Stimulated activated CD8-positive, alpha-beta memory T cell treated with anti-CD3 and anti-CD28 coated beads, Interleukin-7, amount 100 ng/mL, for 4 hours (primary cell): ENCODE measurements around the gene LZIC.

Source experiments
- DNase-seq, 2 donors: peaks; one replicate each; pipeline ENCODE4 v3.0.0-alpha.2; 2020; ENCODE audit warnings: low read depth in 2 of 2

The LZIC gene

GRCh38 chr1:9886092-9886742 lies 57.0 kb downstream of the LZIC start:
- DNase-seq = no peak

GRCh38 chr1:9884805-9885204 lies 58.4 kb downstream of the LZIC start:
- DNase-seq = no peak

GRCh38 chr1:9883585-9884449 lies 59.4 kb downstream of the LZIC start:
- DNase-seq = no peak

DNA sequence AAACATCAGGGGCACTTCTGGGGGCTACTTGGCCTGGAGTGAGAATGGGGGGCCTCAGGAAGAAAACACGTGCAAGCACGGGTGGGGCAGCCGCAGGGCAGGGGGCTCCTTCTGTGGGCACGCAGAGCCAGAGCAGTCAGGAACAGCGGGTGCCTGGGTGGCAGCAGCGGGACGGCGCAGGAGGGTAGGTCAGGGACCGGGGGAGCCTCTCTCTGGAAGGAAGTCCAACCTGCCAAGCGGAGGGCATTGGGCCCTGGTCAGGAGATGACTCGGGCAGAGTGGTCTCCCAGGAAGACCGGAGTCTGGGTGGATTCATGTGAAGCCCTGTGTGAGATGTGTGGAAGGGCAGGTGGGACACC lies 60.3 kb downstream of the LZIC start:
- no peak for DNase-seq

DNA sequence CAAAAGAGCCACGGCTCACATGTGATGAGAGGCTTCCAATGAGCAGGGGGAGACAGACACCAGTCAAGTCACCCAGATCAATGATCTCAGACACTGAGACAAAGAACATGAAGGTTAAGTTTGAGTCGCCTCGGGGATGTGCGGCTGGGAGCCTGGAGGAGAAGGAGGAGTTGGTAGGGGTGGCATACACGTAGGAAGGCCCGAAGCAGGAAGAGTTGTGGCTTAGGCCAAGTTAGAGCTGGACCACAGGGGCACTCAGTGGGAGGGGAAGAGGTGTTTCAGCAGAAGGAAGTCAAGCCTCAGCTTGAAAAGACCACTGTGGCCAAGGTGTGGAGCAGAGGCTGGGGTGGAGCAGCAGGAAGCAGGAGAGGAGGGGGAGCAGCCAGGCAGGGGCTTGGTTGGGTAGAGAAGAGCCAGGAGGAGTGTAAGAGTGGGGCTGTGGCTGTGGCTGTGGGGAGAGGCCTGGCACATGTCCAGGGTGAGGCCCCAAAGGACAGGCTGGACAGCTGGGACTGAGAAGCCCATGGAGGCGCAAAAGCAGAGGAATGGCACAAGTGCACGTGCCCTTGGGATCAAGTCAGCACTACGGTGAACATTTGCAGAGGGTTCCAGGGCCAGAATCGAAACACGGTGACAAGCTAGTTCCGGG lies 60.8 kb downstream of the LZIC start:
- DNase-seq = no peak

DNA sequence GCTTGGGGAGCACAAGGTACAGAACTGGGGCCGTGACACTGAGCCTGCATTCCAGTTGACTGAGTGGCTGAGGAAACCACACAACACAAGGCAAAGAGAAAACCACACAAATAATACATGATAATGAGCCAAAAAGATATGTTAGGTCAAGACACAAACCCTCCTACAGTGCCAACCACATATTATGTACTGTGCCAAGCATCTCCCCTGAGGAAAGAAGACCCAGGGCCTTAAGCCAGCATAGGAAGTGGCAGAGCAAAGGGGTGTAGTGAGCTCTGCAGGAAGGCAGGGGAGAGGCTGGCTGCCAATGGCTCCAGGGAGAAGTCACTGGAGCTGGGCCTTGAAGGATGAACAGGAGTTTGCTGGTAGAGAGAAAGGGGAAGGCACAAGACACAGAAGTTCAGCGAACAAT lies 61.3 kb downstream of the LZIC start:
- DNase-seq = no peak
